HG02973 (cell line): ENCODE data around the gene SPRED2.

Experiments used
- ATAC-seq: cut with Tn5 transposase; IDR thresholded peaks from one replicate; pipeline ENCODE4 v1.9.1; 2021; ENCODE audit warnings: moderate library complexity; ENCODE audit not compliant: unreplicated experiment

Gene SPRED2

GRCh38 chr2:65287364-65287763 is 145.0 kb downstream of the SPRED2 start:
- no peak for ATAC-seq

GRCh38 chr2:65282477-65283053 is 149.8 kb downstream of the SPRED2 start:
- no peak for ATAC-seq

GRCh38 chr2:65281627-65282351 is 150.6 kb downstream of the SPRED2 start:
- ATAC-seq = no peak

DNA sequence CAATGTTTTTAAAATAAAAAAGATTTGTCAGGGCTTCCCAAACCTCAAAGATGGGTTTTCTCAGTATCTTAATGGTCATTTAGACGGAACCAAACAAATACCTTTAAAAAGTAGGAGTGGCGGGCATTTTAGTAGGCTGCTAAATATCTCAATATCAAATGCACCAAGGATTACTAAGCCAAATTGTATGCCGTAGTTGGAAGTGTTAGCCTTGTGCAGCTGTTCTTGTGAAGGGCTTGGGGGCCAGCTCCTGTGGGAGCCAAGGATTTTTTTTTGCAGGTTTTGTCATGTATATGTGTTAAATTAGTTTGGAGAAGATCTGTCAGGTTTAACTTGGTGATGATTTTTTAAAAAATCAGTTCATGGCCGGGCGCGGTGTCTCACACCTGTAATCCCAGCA is 152.6 kb downstream of the SPRED2 start:
- no peak for ATAC-seq

DNA sequence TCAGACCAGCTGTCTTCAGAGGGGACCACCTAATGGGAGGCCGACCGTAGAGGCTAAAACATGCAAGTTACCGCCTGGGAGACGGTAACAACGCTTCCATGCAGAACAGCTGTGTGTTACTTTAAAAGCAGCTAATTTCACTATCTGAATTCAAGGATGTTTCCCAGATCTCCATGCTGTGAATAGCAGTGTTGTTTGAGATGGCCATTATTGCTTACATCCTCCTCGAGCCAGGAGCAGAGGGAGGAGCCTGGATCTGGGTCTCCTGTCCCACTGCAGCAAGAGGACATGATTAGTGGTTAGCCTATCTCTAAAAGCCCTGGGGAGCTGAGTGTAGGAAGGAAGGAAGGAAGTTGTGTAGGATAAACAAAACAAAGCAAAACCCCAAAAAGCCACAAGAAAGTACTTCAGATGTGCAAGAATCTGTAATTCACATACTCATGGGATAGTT is 153.8 kb downstream of the SPRED2 start:
- ATAC-seq = no peak

GRCh38 chr2:65277791-65278483 is 154.5 kb downstream of the SPRED2 start:
- no peak for ATAC-seq

DNA sequence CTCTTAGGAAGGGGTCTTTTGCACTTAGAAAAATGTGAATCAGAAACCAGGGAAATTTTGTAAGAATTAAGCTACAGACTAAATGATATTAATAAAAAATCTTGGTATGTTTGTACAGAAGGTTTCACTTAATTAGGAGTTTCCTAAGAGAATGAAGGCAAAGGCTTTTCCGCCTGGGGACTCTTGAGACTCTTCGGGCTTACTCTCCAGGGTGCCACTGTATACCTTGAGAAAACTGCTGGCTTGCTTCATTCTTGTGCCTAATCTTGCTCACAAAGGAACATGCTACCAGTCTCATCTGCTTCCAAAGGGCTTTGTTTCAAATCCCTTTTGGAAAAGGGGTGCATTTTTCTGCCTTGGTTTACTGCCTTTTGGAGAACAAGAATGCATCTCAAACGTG is 155.3 kb downstream of the SPRED2 start:
- ATAC-seq = no peak

DNA sequence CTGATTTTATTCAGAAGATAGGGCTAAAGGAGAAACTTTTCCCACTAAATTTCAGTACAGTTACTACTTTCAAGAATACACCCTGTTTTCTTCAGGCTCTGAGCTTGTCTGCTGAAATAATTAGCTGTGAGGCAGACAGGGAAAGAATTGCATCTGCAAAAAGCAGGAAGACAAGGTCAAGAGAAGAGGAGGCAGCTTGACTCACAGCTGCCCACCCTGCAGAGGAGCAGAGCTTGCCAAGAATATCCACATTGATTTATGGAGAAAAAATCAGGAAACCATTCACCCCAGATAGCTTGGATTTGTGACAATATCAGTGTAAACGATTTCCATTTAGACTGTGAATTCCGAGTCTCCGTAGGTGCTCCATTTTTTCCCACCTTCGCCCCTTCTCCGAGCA is 155.8 kb downstream of the SPRED2 start:
- ATAC-seq = no peak

DNA sequence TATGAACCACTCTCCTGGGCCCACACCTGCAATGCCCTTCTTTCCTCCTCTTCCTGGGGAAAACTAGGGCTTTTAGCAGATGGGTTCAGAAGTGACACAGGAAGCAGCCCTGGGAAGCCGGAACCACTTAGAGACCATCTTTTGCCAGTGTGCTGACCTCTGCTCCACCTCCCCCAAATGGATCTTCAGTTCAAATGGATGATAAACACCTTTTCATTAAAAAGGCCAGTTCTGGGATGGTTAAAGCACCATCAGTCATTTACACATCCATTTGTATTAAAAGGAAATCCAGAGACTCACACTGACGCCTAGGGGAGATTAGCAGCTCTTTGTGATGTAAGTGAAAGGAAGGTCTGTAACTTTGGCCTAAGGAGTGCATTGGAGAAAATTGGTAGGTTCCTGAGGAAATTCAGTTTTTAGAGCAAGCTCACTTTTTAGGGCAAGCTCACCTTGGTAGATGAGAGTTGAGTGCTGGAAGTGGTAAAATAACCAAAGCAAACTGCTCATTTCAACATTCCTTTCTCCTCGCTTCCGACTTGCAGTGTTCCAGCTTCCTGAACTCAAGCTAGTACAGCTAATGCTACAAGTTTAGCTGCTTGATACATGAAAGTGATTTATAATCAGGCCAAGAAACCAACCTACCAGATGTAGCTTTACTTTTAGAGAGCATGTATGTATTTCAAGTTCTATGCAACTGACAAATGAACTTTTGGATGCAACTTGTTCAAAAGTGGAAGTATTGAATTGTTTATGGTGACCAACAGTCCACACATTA is 157.1 kb downstream of the SPRED2 start:
- ATAC-seq = no peak

DNA sequence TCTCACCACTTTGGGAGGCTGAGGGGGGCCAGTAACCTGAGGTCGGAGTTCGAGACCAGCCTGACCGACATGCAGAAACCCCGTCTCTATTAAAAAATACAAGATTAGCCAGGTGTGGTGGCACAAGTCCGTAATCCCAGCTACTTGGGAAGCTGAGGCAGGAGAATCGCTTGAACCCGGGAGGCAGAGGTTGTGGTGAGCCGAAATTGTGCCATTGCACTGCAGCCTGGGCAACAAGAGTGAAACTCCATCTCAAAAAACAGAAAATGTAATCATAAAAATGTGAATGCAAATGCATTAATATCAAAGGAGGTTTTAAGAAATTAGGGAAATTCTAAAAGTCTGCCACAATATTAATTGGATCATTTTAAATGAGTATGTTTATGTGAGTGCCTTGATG is 159.1 kb downstream of the SPRED2 start:
- ATAC-seq = no peak

GRCh38 chr2:65268957-65269356 is 163.4 kb downstream of the SPRED2 start:
- no peak for ATAC-seq

- no peak for ATAC-seq
Observed at GRCh38 chr2:65267008-65267407, 165.4 kb downstream of the SPRED2 start.

DNA sequence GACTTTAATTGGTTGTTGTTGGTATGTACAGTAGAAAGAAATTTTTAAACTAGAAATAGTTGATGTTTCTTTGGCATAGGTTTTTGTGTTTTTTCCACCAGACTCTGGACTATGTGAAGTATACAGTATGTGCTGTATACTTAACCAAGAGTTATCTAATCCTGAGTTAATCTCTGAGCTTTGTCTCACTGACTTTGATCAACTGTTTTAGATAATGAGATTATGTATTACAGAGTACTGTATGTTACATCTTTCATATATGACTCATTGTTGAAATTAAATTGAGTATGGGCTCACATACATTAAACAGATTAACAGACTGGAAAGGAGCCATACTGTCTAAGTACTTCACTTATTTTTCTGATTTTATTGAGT is 166.7 kb downstream of the SPRED2 start:
- no peak for ATAC-seq

DNA sequence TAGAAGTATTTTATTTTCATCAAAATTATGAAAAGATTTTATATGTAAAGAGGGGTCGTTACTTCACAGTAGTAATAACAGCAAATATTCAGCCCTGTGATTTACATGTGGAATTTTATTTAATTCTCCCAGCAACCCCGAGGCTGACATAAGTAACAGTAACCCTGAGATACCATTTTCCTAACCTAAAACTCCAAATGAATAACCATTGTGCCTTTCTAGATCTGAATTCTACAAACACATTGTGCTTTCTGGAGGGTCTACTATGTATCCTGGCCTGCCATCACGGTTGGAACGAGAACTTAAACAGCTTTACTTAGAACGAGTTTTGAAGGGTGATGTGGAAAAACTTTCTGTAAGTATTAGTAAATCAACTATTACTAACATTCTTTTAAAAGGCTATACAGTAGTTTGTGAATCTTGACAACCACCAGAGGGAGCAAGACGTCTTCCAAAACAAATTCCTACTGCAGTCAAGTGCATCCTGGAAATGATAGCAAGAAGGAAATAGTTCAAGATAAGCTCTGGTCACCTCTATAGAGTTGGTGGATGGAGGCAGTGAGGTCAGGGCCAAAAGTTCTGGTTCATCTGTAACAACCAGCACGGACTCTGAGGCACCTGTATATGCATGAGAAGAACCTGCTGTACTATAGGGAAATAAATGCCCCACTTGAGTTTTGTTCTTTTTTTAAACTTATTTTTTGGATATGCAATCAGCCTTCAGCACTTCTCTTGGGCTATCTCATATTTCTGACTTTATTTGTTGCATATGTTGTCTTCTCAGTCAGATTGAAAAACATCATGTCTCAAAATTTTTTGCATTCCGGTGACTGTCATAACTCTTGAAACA is 167.4 kb downstream of the SPRED2 start:
- no peak for ATAC-seq

DNA sequence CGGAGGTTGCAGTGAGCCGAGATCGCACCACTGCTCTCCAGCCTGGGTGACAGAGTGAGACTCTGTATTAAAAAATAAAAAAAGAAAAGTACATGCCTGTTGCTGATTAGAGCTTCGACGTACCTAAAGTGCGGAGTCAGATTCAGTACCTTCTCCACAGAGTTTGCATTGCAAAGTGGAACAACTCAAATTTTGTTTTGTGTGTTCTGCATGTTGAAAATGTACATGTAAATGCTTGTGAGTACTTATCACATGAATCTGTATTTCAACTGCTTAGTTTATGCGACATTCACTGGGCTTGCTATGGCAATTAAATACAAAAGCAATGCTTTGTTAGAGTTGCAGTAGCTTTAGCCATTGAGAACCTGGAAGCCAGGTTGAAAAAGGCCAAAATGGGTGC is 168.4 kb downstream of the SPRED2 start:
- no peak for ATAC-seq

DNA sequence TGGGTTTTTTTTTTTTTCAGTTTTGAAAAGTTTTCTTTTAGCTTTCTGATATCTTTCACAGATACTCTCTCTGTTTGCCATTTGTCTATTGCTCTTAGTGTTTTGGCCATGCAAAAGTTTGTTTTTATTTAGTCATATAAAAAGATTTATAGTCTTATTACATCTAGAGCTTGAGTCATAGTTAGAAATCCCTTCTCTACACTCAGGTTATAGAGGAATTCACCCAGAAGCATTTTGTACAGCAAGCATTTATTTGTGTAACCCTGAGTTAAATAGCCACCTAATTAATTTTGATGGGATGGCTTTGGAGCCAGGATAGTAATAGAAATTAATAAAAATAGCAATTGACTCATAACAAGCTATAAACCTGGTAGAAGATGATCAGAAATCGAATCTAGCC is 169.1 kb downstream of the SPRED2 start:
- ATAC-seq = no peak

DNA sequence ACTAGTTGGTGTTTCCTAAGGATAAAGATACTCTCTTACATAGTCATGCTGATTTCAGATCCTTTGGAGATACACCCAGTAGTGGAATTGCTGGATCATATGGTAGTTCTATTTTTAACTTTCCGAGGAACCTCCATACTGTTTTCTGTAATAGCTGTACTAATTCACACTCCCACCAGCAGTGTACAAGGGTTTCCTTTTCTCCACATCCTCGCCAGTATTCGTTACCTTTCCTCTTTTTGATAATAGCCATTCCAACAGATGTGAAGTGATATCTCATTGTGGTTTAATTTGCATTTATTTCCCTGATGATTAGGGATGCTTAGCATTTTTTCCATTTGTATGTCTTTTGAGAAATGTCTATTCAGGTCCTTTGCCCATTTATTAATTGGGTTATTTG is 170.7 kb downstream of the SPRED2 start:
- ATAC-seq = no peak
